HG03354 (cell line): ENCODE data around the gene KANK4.

Experiments
- ATAC-seq: cut with Tn5 transposase; IDR thresholded peaks from one replicate; pipeline ENCODE4 v1.9.1; 2021; ENCODE audit warnings: mild to moderate bottlenecking; ENCODE audit not compliant: unreplicated experiment, poor library complexity, severe bottlenecking

KANK4 gene

DNA sequence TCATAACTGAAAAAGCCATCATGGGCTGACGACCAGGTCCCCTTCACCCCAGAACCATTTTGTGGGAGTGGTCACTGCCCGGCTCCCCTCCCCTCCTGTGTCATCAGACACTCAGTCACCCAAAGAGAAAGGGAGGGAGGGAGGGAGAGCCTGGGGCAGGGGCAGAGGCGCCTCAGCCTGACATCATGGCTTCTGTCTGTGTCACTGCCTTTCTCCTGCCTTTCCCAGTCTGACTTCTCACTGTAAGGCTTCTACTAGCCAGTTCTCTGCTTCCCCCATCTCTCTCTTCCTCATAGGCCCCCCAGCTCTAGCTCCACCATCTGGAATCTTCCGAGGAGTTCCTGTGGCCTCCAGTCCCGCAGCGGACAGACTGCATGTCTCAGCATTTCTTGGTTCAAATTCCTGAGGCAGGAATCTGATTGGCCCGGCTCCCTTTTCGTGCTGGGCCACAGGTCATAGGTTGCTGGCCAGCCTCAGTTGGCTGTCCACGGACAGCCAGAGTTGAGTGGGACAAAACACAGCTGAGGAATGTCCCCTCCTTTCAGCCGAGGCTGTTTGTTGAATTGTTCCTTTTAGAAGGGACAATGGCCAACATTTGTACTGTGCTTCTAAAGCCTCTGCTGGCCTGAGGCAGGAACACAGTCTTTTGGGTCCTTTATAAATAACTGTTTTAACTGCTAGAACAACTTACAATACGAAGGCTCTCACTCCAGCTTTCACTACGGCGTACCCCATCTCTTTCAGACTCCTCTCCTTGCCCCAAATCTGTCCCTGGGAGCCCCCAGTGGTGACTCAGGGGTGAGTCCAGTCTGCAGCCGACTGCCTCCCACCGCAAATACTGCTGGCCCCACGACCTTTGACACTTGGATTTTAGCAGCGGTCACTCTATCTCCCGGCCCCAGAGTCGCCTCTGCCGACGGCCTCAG lies 18.7 kb upstream of the KANK4 start:
- ATAC-seq = no peak

DNA sequence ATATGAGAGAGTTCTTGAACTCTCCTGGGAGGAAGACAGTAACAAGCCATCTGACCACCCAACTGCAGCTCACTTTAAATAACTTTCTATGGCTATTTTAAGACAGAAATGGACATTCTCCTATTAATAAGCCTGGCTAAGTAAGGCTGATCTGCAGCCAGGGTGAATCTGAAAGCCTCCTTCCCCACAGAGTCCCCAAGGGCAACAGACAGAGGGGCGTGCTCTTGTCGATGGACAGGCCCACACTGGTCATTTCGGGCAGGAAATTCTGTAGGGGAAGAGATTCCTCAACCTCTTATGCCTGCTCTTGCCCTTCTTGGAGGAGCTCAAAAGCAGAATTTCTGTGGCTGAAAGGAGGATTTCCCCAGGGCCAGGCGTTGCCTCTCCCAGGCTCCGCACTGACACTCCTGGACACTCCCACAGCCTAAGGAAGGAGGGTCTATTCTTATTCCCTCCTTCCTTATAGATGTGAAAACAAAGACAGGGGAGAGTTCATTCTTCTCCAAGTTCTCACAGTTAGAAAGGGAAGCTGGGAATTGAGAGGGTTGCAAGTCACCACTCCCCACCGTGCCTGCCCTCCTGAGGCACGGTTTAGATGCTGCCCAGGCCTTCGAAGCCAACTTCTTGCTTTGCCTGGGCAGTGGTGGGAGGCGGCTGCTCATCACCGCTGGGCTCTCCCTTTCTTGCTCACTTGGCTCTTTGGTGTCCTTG lies 17.9 kb upstream of the KANK4 start:
- ATAC-seq = no peak

DNA sequence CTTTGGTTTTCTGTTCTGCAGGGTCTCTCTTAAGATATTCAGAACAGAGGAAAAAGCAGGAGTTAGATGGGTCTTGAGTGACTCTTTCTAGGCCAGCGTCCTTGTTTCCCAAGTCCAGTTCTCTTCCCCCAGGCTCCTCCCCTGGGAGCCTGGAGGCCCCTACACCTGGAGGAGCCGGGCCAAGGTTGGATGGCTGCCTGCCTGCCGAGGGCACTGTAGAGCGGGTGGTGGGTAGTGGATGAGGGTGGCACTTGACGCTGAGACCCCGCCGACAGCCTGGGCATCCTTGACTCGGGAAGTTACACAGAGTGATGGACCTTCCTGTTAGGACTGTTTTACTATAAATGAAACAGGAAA lies 17.4 kb upstream of the KANK4 start:
- no peak for ATAC-seq

DNA sequence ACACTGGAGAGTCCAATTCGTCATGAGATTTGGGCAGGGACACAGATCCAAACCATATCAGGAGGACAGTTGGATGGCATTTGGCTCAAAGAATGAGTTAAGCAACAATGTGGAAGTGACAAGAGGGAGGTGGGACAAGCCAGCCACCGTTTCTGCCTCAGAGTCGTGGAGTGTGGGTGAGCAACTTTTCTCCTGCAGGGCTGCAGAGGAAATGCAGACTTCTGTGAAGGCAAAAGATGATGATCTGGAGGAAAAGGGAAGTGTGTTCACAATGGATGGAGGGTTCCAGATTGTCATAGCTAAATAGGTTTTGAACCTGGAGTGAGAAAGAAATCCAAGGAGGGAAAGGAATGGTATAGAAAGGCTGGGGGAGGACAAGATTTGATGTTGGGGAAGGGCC lies 16.4 kb upstream of the KANK4 start:
- no peak for ATAC-seq

DNA sequence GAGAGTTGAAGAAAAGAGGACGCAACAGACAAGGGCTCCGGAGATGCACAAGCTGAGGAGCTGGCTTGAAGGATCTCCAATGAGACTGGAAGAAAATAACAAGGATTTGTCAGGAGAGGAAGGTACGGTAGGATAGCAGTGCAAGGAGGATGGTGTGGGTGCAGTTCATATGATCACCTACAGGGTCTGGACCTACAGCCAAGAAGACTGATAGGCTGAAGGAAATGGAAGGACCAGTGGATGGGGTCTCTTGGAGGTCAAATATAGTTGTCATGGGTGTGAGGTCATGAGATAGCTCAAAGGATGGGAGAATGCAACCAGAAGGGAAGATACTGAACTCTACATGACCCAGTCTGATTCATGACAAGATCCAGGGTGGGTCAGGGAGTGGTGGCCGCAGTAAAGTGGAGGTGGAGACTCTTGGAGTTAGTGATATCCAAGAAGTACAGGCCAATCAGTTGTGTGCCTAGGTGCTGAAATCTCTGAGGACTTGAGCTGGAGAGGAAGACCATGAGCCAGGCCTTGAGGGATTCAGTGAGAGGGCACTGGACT lies 15.3 kb upstream of the KANK4 start:
- no peak for ATAC-seq

DNA sequence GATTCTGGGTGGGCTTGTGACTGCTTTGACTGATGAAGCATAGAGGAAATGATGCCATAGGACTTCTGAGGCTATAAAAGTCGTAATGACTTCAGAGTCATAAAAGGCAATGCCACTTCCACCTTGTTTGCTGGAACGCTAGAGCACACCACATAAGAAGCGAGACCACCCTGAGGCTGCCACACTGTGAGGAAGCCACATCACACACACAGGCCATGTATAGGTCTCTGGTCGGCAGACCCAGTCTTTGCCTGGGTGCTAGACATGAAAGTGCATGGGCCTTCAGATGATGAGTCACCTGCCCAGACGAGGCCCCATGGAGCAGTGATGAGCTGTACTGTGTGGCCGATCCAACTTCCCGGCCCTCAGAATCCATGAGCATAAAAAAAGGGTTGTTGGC lies 14.2 kb upstream of the KANK4 start:
- no peak for ATAC-seq

DNA sequence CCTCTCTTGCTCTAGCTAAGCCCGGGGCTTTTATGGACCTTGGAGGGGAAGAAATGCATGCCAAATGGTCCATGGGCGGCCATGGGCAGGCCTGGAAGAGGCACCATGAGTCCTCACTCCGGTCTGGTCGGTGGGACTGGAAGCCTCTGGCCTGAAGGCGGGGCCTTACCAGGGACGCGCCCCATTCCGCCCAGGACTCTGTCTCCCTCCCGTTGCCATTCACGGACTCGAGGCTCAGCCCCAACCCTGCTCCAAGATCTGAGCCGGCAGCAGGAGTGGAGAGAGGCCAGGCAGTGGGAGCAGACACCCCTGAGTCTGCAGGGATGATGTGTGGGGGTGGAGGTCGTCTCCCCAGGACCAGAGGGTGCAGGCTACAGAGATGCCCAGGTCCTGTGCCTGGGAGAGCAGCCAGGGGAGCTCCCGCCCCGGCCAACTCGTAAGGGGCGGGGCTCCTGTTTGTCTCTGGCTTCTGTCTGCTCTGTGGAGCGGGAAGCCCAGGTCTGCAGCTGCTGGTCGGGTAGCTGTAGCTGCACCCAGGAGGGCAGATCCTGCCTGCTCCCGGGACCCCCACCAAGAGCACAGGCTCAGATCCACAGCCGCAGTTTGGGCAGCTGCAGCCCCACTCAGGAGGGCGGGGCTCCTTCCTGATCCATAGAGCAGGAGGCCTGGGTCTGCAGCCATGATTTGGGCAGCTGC lies 8.3 kb upstream of the KANK4 start:
- ATAC-seq = no peak

DNA sequence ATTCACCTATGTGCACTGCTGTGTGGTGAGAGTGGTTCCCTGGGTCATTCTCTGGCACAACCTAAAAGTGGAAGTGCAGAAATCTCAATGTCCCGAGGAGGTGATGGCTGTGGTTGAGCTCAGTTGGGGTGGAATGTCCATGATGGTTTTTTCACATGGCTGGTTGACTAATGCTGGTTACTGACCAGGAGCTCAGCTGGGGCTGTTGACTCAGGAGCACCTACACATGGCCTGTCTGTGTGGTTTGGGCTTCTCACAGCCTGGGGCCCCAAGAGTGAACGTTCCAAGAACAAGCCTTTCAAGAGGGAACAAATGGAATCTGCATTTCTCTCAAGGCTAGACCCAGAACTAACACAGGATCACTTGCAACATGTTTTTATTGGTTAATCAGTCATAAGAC lies 6.4 kb upstream of the KANK4 start:
- ATAC-seq = no peak

DNA sequence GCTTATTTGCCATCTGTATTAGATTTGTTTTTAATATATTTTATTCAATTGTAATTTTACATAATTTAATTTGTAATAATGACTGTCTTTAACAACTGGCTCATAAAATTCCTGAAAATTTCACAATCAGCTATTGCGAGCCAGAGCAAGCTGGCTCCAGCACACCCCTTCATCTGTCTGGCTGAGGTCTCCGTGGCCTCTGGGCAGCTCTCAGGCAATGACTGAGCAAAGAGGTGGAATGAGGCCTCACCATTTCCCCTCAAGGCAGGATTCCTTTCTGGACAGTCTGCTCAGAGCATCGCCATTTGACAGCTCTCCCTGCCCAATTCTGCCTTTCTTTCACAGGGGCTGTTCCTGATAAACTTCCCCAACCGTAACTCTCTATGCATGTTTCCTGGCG lies 5.8 kb upstream of the KANK4 start:
- ATAC-seq = no peak

DNA sequence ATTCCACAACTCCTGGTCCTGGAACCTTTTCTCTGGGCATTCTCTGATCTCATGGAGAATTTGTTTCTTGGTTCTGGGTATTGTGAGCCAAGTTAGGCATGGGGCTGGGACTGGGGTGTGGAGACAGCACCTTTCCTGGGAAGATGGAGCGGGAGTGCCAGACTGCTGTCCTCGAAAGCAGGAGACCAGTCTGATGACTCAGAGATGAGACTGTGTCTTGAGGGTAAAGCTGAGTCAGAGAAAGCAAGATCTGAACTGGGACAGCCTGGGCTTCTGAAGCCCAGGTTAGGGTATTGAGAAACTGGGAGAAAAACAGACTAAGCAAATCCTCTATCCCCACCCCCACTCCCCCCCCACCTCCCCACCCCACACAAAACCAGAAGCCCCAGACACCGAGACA lies 2.2 kb upstream of the KANK4 start:
- ATAC-seq = no peak

DNA sequence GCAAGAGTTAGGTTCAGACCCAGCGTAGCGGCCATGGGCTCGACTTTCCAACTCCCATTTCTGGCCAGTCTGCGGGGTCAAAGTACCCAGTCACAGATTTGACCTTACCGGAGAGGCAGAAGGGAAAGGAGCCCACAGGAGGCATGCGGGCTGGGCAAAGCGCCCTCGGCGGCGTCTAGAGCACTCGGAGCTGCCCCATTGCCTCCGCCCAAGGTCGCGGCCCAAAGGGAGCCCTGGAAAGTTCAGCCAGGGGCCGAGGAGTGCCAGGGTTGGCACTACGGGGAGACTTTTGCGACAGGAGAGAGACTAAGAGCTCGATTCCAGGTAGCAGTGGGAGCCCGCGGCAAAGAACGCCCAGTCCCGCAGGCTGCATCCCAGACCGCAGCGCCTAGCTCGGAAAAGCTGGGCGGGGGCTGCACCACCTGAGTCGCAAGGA lies 896 bp downstream of the KANK4 start:
- no peak for ATAC-seq

DNA sequence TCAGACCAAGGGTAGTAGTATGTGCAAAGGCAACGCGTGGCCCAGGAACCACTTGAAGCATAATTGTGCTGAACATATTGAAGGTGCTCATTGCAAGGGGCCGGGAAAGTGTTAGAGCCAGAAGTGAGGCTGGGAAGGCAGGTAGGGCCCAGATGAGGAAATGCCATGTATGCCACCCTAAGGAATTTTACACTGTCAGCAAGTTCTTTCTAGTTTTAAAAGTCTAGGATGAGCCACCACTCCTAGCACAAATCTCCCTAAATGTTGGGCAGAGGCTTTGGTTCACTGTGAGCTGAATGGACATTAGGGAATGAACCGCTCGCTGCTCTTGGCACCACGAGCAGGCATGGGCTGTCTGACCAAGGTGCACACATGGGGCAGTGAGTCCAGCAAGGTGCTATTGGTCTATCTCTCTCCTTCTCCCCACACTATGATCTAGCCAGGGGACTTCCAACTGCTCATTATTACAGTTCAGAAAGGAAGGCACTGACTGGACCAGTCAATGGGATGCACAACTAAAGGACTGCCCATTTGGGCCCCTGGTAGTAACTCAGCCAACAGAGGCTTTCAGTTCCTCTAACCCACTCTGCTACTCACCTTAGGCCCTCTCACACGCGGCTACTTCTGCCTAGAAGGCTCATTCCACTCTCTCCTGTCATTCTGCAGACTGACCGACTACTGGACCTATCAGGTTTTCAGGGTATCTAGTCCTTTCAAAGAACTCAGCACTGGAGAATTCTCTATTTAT lies 2.0 kb downstream of the KANK4 start:
- no peak for ATAC-seq

DNA sequence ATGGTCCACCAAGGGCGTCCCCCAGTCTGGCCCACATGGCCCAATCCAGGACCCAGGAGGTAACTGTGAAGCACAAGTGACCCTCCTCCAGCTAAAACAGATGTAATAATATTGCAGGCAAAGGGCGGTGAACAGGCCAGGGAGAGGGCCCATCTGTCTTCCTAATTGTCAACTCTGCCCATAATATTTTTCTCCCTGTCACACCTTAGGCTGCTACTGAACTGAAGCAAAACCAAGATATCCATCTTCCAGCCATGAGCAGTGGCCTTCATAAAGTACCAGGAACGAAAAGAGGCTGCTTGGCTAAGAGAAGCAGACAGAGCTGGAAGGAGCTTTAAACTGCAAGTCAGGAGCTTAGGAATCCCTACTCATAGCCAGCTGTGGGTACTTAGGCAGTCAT lies 3.1 kb downstream of the KANK4 start:
- ATAC-seq = no peak

DNA sequence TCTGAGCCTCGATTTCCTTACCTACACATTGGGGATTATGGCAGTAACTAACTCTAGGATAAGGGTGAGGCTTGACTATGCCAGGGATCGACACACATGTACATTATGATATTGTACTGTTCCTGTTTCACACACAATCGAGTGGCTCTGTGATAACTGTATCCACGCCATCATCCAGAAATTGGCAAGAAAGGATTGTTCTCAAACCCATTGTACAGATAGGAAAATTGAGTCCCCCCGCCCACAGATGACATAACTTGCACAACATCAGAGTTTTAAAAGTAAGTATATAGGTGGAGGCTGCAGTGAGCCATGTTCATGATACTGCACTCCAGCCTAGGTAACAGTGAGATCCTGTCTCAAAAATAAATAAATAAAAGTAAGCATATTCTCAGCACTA lies 3.8 kb downstream of the KANK4 start:
- no peak for ATAC-seq

DNA sequence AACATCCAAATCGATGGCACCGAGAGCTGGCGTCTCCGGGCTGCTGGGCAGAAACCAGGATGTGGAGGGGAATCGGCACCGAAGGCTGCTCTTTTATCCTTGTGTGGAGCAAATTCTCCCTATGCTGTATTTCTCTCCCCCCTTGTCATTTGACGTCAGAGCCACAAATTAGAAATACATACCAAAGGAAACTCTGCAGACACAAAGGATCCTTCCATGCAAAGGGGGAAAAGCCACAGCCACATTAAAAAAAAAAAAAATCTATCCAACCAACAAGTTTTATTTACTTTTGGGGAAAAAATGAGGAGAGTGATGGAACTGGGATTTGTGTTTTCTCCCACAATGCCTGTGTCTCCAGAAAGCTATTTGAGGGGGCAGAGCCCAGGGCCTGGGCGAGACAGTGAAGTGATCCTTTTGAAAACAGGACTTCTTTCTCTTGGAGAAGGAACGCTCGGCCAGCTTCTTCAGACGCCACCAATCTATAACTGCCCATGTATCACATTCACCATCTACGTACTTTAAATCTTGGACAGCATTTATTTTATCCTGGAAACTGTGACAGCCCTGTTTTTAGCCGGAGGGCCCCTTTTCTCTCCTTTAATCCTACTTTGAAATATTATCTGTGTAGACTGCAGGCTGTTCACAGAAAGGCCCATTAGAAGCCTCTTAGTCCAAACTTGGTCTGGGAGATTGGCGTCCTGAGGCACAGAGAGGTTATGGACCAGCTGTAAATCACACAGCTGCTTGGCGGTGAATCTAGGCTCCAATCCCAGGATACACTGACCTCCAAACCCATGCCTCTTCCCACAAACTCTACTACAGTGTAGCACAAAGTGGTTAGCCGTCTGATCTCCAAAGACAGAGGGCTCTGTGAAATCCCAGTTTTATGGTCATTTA lies 4.5 kb downstream of the KANK4 start:
- no peak for ATAC-seq

DNA sequence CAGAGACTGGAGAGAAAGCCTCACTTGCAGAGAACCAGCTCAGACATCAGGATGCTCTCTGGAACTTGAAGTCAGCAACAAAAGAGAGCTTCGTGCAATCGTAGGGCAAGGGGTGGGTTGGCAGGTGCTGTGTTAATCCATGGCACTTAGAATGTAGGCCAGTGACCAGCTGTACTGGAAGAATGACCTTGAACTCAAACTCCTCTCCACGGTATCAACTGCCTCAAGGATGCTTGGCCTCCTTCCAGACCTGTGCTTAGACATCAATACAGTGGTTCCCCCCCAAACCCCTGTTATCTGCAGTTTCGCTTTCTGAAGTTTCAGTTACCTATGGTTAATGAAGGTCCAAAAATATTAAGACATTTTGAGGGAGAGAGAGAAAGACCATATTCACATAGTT lies 6.5 kb downstream of the KANK4 start:
- no peak for ATAC-seq

DNA sequence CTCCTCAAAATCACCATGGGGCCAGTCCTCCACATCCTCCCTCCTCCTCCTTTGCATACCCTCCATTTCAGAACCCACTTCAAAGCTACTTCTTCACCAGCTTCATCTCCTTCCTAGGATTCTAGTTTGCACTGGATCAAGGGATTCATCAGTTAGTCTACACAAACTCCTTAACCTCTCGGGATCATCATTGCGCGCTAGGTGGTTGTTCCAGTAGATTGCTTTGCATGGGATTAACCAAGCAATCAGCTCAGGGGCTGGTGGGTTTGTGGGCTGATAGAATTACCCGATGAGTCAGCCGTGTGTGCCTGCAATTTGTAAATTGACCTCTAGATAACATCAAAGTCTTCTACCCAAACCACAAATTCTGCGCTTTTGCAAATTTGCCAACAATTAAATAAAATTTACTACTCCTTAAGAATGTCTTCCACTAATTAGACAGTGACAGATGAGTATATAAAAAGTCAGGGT lies 7.7 kb downstream of the KANK4 start:
- ATAC-seq = no peak

DNA sequence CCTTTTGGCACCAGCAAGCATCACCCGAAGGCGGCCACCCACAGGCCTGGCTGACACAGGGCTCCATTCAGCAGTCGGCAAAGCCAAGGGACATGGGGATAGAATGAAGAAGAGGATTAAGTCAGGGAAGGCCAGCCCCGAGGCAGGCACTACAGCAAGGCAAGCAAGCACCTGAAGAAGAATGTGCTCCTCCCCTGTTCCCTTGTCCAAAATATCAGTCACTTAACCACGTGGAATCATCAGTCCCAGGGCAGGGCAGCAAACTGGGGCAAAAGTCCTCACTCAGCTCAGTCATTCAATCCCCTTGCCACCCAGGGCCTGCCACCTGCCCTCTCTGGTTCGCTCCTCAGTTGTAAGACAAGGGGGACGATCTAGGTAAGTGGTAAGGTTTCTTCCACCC lies 9.3 kb downstream of the KANK4 start:
- no peak for ATAC-seq

DNA sequence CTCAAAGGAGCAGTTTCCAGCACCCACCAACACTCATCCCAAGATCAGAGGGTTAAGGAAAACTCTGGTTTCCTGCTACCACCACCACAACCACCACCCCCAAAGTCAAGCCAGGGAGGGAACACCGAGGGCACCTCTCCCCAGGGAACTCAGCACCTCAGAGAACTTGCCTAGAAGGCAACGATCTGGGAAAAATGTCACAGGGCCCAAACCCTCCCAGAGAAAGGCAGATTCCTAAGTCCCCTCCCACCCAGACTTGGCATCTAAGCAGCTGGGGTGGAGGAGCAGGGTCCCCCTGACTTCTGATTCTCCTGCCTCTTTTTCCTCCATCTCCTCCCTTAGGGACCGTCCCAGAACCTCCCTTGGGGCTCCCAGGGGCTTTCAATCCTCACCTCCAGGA lies 10.6 kb downstream of the KANK4 start:
- ATAC-seq = no peak
